ENCODE data around the gene KCNQ1OT1. TPM values are rescaled to one million over a fixed set of nuclear protein-coding genes. Genes with fewer than 3 reads are reported as not detected.

KCNQ1OT1 gene
- total and polyA plus RNA-seq, 12 donors = 0.15 to 10.6 (median 1.1) TPM

DNA sequence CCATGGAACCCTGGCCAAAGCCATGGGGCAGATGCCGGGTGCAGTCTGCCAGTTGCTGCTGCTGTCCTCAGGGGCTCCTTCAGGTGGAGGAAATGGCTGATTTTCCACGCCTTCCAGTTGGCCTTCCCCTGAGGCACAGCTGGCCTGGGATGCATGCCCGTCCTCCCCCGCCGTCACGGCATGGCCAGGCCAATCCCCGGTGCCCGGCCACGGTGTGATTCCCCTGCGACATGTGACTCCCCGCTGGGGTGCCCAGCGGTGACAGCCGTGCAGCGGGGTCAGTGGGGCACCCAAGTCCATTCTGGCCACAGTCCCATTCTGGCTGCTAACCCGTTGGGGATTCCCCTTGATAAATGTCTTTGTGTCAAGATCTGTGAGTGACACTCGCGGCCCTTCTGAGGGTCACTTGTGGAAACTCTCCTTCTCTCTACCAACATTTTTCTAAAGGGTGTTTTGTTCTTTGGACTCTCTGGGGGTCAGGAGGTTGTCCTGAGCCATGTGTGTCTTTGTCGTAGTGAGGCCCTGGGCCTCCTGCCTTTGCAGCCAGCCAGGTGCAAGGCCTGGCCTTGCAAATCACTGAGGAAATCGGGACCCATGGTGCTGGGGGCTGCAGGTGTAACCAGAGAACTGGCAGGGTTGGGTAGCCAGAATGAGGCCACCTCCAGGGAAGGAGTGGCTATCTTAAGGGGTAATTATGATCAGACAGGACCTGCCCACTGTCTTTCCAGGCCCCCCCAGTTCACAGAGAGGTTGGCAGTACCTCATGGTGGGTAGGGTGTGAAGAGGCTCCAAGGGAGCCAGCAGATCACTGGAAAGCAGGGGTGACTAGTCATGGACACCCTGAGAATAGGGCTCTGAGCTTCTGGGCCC lies 37.1 kb downstream of the KCNQ1OT1 start:
- Histone ChIP-seq H3K9me3 (replicated peaks in 1 of 3) (no peaks in the 10 kb centered on the region), H3K4me1 (replicated peaks in 1 of 2) (peaks cover 0 to 30% of the 10 kb centered on the region in 2 donors), H3K27ac (peak overlapping the region in 2 of 5 donors; percentile 27 to 85), H3K4me3 (no peak overlapping the region), H3K27me3 (no peaks in the 10 kb centered on the region), H3K36me3 (replicated peaks in 1 of 2) (peaks cover 0 to 8% of the 10 kb centered on the region in 2 donors)
- peak in 1 of 7 donors; percentile 51 for DNase-seq
- TF ChIP-seq, protein P1, sequence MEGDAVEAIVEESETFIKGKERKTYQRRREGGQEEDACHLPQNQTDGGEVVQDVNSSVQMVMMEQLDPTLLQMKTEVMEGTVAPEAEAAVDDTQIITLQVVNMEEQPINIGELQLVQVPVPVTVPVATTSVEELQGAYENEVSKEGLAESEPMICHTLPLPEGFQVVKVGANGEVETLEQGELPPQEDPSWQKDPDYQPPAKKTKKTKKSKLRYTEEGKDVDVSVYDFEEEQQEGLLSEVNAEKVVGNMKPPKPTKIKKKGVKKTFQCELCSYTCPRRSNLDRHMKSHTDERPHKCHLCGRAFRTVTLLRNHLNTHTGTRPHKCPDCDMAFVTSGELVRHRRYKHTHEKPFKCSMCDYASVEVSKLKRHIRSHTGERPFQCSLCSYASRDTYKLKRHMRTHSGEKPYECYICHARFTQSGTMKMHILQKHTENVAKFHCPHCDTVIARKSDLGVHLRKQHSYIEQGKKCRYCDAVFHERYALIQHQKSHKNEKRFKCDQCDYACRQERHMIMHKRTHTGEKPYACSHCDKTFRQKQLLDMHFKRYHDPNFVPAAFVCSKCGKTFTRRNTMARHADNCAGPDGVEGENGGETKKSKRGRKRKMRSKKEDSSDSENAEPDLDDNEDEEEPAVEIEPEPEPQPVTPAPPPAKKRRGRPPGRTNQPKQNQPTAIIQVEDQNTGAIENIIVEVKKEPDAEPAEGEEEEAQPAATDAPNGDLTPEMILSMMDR (IDR thresholded peaks at IDR 0.05) = no peak
- intact Hi-C loops (cut with DNase I) = no loop called here
- 68 to 96% (median 92%) methylated on average over 6 to 19 of the region's 19 CpGs for WGBS, 4 donors

DNA sequence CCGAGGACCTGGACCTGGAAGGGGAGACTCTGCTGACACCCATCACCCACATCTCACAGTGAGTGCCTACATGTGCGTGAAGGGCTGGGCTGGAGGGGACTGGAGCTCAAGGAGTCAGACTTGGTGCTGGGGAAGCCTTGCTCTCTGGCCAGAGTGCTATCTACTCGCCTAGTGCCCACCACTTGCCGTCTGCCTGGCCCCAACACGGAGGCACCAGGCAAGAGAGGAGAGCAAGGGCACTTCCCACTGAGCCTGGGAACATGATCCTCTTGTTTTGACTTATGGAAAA lies 37.8 kb downstream of the KCNQ1OT1 start:
- Histone ChIP-seq H3K27ac (peak overlapping the region in 2 of 5 donors; percentile 27 to 56), H3K36me3 (replicated peaks in 1 of 2) (peaks cover 0 to 8% of the 10 kb centered on the region in 2 donors), H3K4me1 (replicated peaks in 1 of 2) (peaks cover 0 to 28% of the 10 kb centered on the region in 2 donors), H3K9me3 (replicated peaks in 1 of 3) (no peaks in the 10 kb centered on the region), H3K4me3 (no peak overlapping the region), H3K27me3 (no peaks in the 10 kb centered on the region)
- 96 to 100% (median 98%) methylated on average over 2 to 5 of the region's 5 CpGs for WGBS, 4 donors
- TF ChIP-seq, protein P1 (IDR thresholded peaks at IDR 0.05) = no peak
- no peak for TF ChIP-seq POLR2A (IDR thresholded peaks at IDR 0.05)
- intact Hi-C loops (cut with DNase I) = no loop called here
- DNase-seq = peak in 1 of 7 donors; percentile 42

DNA sequence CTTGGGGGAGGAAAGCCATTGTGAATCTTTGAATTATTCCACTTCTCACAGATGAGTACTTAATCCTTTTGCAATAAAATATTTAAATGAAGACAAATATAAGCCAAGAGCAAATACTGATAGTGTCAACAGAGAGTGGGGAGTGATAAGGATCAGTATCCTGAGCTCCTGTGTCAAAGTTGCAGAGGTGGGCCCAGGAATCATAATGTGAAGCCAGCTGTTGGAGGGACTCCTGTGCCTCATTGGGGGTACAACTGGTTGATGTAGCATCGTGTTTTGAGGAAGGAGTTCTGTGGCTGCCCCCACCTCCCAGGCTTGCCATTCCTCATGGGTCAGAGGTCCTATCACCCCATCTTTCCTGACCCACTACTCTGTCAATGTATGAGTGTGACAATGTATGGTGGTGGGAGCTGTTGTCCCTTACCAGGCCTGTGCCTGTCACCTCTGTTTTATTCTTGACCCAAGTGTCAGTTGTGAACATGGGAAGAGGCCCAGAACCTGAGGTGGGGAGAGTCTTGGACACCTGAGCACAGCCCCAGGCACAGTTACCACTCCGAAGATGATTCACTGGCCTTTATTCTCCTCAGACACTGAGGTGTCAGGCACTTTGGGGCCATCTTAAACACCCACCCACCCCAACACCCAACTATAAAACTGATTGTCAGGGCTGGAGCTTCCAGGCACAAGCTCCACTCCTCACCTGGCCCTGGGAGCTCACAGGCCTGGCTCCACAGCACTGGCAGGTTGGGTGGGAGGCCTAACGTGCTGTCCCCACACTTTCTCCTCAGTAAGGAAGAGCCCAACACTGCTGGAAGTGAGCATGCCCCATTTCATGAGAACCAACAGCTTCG lies 38.4 kb downstream of the KCNQ1OT1 start:
- peaks cover 0 to 8% of the 10 kb centered on the region in 2 donors for H3K36me3 ChIP-seq (replicated peaks in 1 of 2)
- TF ChIP-seq, protein P1 (IDR thresholded peaks at IDR 0.05) = no peak
- no peak for TF ChIP-seq POLR2A (IDR thresholded peaks at IDR 0.05)
- H3K9me3 ChIP-seq (replicated peaks in 1 of 3) = no peaks in the 10 kb centered on the region
- H3K27me3 ChIP-seq = no peaks in the 10 kb centered on the region
- intact Hi-C loops (cut with DNase I) = no loop called here
- WGBS, 4 donors = 93 to 98% (median 97%) methylated on average over 2 to 4 of the region's 4 CpGs
- H3K4me3 ChIP-seq = no peak overlapping the region
- peak in 1 of 7 donors; percentile 45 for DNase-seq
- peaks cover 0 to 24% of the 10 kb centered on the region in 2 donors for H3K4me1 ChIP-seq (replicated peaks in 1 of 2)
- peak overlapping the region in 1 of 5 donors; percentile 56 for H3K27ac ChIP-seq

DNA sequence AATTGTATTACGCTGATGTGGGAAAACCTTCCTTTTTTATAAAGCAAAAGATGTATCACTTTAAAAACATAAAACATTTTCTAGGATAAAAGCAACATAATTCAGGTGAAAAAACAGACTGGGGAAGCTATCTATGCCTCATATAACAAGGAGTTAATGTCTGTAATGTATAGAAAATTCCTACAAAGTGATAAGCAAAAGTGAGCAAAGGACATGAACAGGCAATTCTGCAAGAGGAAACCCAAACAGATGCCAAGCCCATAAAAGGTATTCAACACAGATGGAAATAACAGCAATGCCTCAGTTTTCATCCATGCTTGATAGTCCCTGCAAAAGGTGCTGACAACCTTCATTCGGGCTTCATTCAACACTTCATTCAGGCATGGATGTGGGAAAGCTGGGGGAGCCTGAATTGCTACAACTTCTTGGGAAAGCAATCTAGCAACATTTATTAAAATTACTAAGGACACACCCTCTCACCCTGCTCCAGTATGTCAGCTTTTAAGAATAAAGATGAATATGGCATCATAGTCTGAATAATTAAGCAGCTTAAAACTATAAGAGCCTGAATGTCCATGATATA lies 39.3 kb downstream of the KCNQ1OT1 start:
- TF ChIP-seq, protein P1 (IDR thresholded peaks at IDR 0.05) = no peak
- TF ChIP-seq POLR2A (IDR thresholded peaks at IDR 0.05) = no peak
- peaks cover 0 to 16% of the 10 kb centered on the region in 2 donors for H3K4me1 ChIP-seq (replicated peaks in 1 of 2)
- no peaks in the 10 kb centered on the region for H3K9me3 ChIP-seq (replicated peaks in 1 of 3)
- WGBS, 4 donors = 92 to 100% (median 96%) methylated on average over 2 of the region's 2 CpGs
- intact Hi-C loops (cut with DNase I) = no loop called here
- no peak for DNase-seq
- H3K27ac ChIP-seq = no peak overlapping the region
- H3K36me3 ChIP-seq (replicated peaks in 1 of 2) = peaks cover 0 to 8% of the 10 kb centered on the region in 2 donors
- H3K4me3 ChIP-seq = no peak overlapping the region
- H3K27me3 ChIP-seq = no peaks in the 10 kb centered on the region

Measured in adrenal gland (tissue), 12 donors.